CD14-positive monocyte (primary cell): ENCODE measurements around the gene HIVEP3. TPM values are rescaled to one million over a fixed set of nuclear protein-coding genes. Genes with fewer than 3 reads are reported as not detected.
A peak's percentile ranks its signal among the peaks of the same experiment; 100 is the strongest.

Experiments used
- DNase-seq, 3 donors: peaks; one replicate each; pipeline ENCODE4 v3.0.0-alpha.2; 2011 to 2022
- H2AFZ ChIP-seq: 2 replicates; pipeline ENCODE4 v1.6.0; 2012; ENCODE audit warnings: mild to moderate bottlenecking, low read depth, low read length, inconsistent platforms; ENCODE audit not compliant: insufficient read depth, poor library complexity, severe bottlenecking
- H3K27ac ChIP-seq, 2 donors: 1 replicate in 1 of 2; 2 replicates in 1 of 2; pipeline ENCODE4 v1.5.1; 2012 to 2013; ENCODE audit warnings: low read length in 2 of 2, control low read depth in 1 of 2, inconsistent platforms in 1 of 2, low read depth in 1 of 2, mild to moderate bottlenecking in 1 of 2
- H3K27me3 ChIP-seq, 2 donors: one replicate each; pipeline versions ENCODE4 v1.6.0 to v1.6.1; 2011 to 2013; ENCODE audit warnings: low read length in 2 of 2; ENCODE audit not compliant: control insufficient read depth in 2 of 2, insufficient read depth in 2 of 2
- H3K36me3 ChIP-seq, 2 donors: replicated peaks in 1 of 2; 1 replicate in 1 of 2; 2 replicates in 1 of 2; pipeline versions ENCODE4 v1.5.1 to v1.6.1; 2012 to 2013; ENCODE audit warnings: low read length in 2 of 2, control low read depth in 1 of 2, inconsistent platforms in 1 of 2, mild to moderate bottlenecking in 1 of 2; ENCODE audit not compliant: insufficient read depth in 2 of 2, control insufficient read depth in 1 of 2
- H3K4me1 ChIP-seq, 2 donors: 1 replicate in 1 of 2; 2 replicates in 1 of 2; pipeline versions ENCODE4 v1.5.1 to v1.6.1; 2012 to 2013; ENCODE audit warnings: low read length in 2 of 2, control low read depth in 1 of 2, inconsistent platforms in 1 of 2, mild to moderate bottlenecking in 1 of 2, moderate library complexity in 1 of 2; ENCODE audit not compliant: insufficient read depth in 2 of 2, control insufficient read depth in 1 of 2
- H3K4me2 ChIP-seq: replicated peaks from 2 replicates; pipeline ENCODE3; 2012; ENCODE audit warnings: low read length, moderate library complexity, mild to moderate bottlenecking; ENCODE audit not compliant: poor library complexity, severe bottlenecking; ENCODE audit errors: extremely low read depth
- H3K4me3 ChIP-seq, 3 experiments: fragments of 200-600 bp in 1 of 3; sonication (generic) in 1 of 3; replicated peaks in 1 of 3; 1 replicate in 2 of 3; 2 replicates in 1 of 3; pipeline ENCODE4 v1.5.1; 2011 to 2013; ENCODE audit warnings: low read length in 3 of 3, mild to moderate bottlenecking in 3 of 3, control low read depth in 2 of 3, low read depth in 2 of 3, inconsistent platforms in 1 of 3, moderate library complexity in 1 of 3
- H3K79me2 ChIP-seq: 2 replicates; pipeline ENCODE4 v1.6.0; 2012; ENCODE audit warnings: mild to moderate bottlenecking, control low read depth, inconsistent platforms, low read length, moderate library complexity; ENCODE audit not compliant: insufficient read depth
- H3K9ac ChIP-seq: 2 replicates; pipeline ENCODE4 v1.6.0; 2017; ENCODE audit warnings: low read length, mild to moderate bottlenecking; ENCODE audit not compliant: insufficient read depth, poor library complexity, severe bottlenecking
- H3K9me3 ChIP-seq, 2 donors: replicated peaks in 1 of 2; 1 replicate in 1 of 2; 2 replicates in 1 of 2; pipeline versions ENCODE4 v1.5.1 to v1.6.1; 2012 to 2013; ENCODE audit warnings: low read length in 2 of 2, control low read depth in 1 of 2; ENCODE audit not compliant: control insufficient read depth in 1 of 2, insufficient read depth in 1 of 2
- H4K20me1 ChIP-seq: 2 replicates; pipeline ENCODE4 v1.6.0; 2012; ENCODE audit warnings: mild to moderate bottlenecking, low read length, control low read depth, moderate library complexity; ENCODE audit not compliant: insufficient read depth
- H3K27ac Mint-ChIP-seq, 7 donors: one replicate each; pipeline ENCODE4 v1.8.0; 2020; ENCODE audit warnings: mild to moderate bottlenecking in 7 of 7, mixed read lengths in 7 of 7, moderate library complexity in 6 of 7, inconsistent platforms in 2 of 7
- H3K27me3 Mint-ChIP-seq, 3 donors: one replicate each; pipeline ENCODE4 v1.8.0; 2021 to 2022; ENCODE audit warnings: low read depth in 3 of 3, mild to moderate bottlenecking in 3 of 3, mixed read lengths in 3 of 3, moderate library complexity in 3 of 3, inconsistent platforms in 1 of 3
- H3K36me3 Mint-ChIP-seq, 2 donors: one replicate each; pipeline ENCODE4 v1.8.0; 2020; ENCODE audit warnings: mixed read lengths in 2 of 2, inconsistent platforms in 1 of 2, mild to moderate bottlenecking in 1 of 2
- H3K4me1 Mint-ChIP-seq: one replicate; pipeline ENCODE4 v1.8.0; 2020; ENCODE audit warnings: mild to moderate bottlenecking, mixed read lengths
- H3K4me3 Mint-ChIP-seq, 2 donors: one replicate each; pipeline ENCODE4 v1.8.0; 2020; ENCODE audit warnings: mild to moderate bottlenecking in 2 of 2, mixed read lengths in 2 of 2, moderate library complexity in 1 of 2
- H3K9me3 Mint-ChIP-seq, 7 donors: one replicate each; pipeline ENCODE4 v1.8.0; 2020 to 2022; ENCODE audit warnings: mixed read lengths in 7 of 7, mild to moderate bottlenecking in 6 of 7, moderate library complexity in 6 of 7, inconsistent platforms in 2 of 7
- CTCF ChIP-seq: fragments of 200-600 bp; IDR thresholded peaks from one replicate; pipeline ENCODE4 v1.8.0; 2022; ENCODE audit warnings: antibody characterized with exemption, mild to moderate bottlenecking
- WGBS: methylation state at CpG from one replicate; pipeline ENCODE4 v1.1.5; 2013; ENCODE audit warnings: missing lambda C conversion rate; ENCODE audit not compliant: insufficient coverage; 5-methylcytosine and 5-hydroxymethylcytosine counted together
- intact Hi-C, 2 donors: fragments of 100-400 bp; cut with micrococcal nuclease; formaldehyde crosslinking; loops; one replicate each; pipeline versions ENCODE4 v1.15.0 to v1.15.1; 2023
- polyA plus RNA-seq, 3 donors: library from polyadenylated mRNA; depleted of rRNA in 1 of 3; unstranded in 2 of 3; stranded (reverse) in 1 of 3; fragments of 300-500 nt in 2 of 3; fragments of >200 nt in 1 of 3; fragmentation: Illumina TruSeq in 2 of 3; gene quantifications; 1 replicate in 2 of 3; 2 replicates in 1 of 3; pipeline ENCODE4 v1.2.3, GENCODE V29; 2012 to 2021

The HIVEP3 gene
- polyA plus RNA-seq, 3 donors: 1.2 to 3.7 (median 1.8) TPM

GRCh38 chr1:41622402-41622801 is 296.3 kb downstream of the HIVEP3 start:
- no peak for DNase-seq
- Mint-ChIP-seq H3K9me3 (peaks cover 0 to 1% (median 0%) of the 10 kb centered on the region in 7 donors), H3K27me3 (peaks cover 0 to 2% (median 0%) of the 10 kb centered on the region in 3 donors), H3K4me3 (no peak overlapping the region), H3K27ac (peak overlapping the region in 1 of 7 donors; percentile 10), H3K36me3 (peaks cover 21 to 52% of the 10 kb centered on the region in 2 donors), H3K4me1 (peaks cover 38% of the 10 kb centered on the region)
- 87% methylated on average over 4 of the region's 8 CpGs for WGBS
- H3K79me2 ChIP-seq: no peaks in the 10 kb centered on the region
- no peak for TF ChIP-seq CTCF
- H4K20me1 ChIP-seq: peaks cover 83% of the 10 kb centered on the region
- H3K9me3 ChIP-seq: no peaks in the 10 kb centered on the region
- H3K4me1 ChIP-seq: peaks cover 21% of the 10 kb centered on the region in 2 donors
- no peak overlapping the region for H3K4me2 ChIP-seq
- H3K9ac ChIP-seq: no peak overlapping the region
- intact Hi-C loops: no loop called here
- no peak overlapping the region for H3K4me3 ChIP-seq
- peaks cover 4 to 17% of the 10 kb centered on the region in 2 donors for H3K36me3 ChIP-seq
- H3K27me3 ChIP-seq: no peaks in the 10 kb centered on the region
- no peak overlapping the region for H3K27ac ChIP-seq
- H2AFZ ChIP-seq: no peak overlapping the region

GRCh38 chr1:41621791-41622190 is 296.9 kb downstream of the HIVEP3 start:
- TF ChIP-seq CTCF: no peak
- intact Hi-C loops: no loop called here
- H3K4me2 ChIP-seq: no peak overlapping the region
- DNase-seq: no peak
- Mint-ChIP-seq H3K4me3 (no peak overlapping the region), H3K27ac (peak overlapping the region in 1 of 7 donors; percentile 7), H3K4me1 (peaks cover 38% of the 10 kb centered on the region), H3K36me3 (peaks cover 25 to 49% of the 10 kb centered on the region in 2 donors), H3K27me3 (peaks cover 0 to 2% (median 0%) of the 10 kb centered on the region in 3 donors), H3K9me3 (peaks cover 0 to 1% (median 0%) of the 10 kb centered on the region in 7 donors)
- no peak overlapping the region for H2AFZ ChIP-seq
- H3K79me2 ChIP-seq: no peaks in the 10 kb centered on the region
- peaks cover 4 to 11% of the 10 kb centered on the region in 2 donors for H3K36me3 ChIP-seq
- no peak overlapping the region for H3K9ac ChIP-seq
- 100% methylated on average over 1 of the region's 1 CpG for WGBS
- no peaks in the 10 kb centered on the region for H3K9me3 ChIP-seq
- H3K4me1 ChIP-seq: peaks cover 21% of the 10 kb centered on the region in 2 donors
- H3K27me3 ChIP-seq: no peaks in the 10 kb centered on the region
- no peak overlapping the region for H3K27ac ChIP-seq
- H3K4me3 ChIP-seq: no peak overlapping the region
- H4K20me1 ChIP-seq: peaks cover 83% of the 10 kb centered on the region
